Lung microvascular endothelial cell (primary cell): ENCODE results near the gene POTEF. TPM values are rescaled to one million over a fixed set of nuclear protein-coding genes. Genes with fewer than 3 reads are reported as not detected.
"Not testable (repeated sequence)": the region's sequence is repeated elsewhere in the genome, so short reads cannot be mapped to it uniquely, and the experiment has no call there.

ENCODE experiments used
- DNase-seq, 2 donors: peaks; one replicate each; pipeline versions ENCODE4 v3.0.0 to v3.0.0-alpha.2; 2010; ENCODE audit warnings: low read depth in 2 of 2
- total RNA-seq: library from RNA; depleted of rRNA; stranded (reverse); fragments of >200 nt; gene quantifications from 2 replicates; pipeline ENCODE4 v1.2.1, GENCODE V29; 2014

POTEF gene
- total RNA-seq, 1 donor from 2014 or later: 0.20 TPM

DNA sequence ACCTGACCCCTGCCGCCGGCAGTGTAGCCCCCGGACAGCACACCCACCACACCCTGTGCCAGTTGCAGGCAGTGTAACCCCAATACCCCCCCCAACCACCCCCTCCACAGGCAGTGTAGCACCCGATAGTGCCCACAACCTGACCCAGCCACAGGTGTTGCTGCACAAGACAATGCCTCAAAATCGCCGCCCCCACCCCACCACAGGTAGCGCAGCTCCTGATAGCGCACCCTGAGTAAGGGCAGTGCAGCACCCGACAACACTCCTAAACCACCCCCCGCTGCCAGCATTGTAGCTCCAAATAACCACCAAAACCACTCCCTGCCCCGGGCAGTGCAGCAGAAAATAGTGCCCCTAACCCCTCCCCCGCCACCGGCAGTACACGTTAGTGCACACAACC is 558 bp downstream of the POTEF start:
- DNase-seq: not testable (repeated sequence)

DNA sequence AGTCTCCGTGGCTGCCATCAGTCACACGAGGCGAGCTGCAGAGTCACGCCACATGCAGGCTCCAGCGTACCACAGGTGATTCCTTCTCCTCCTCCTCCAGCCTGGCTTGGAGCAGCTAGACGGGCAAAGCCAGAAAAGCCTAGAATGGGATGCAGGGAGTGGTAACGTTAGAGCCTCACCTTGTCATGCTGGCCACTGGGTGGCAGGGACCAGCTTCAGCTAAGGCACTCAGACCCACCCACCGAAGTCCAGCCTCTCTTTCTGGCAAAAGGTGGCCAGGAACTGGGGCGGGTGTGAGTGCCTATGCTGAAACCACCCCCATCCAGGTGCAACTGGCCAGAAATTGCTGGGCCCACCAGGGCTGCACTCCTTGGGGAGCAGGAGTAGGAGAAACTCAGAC is 1.3 kb downstream of the POTEF start:
- not testable (repeated sequence) for DNase-seq

DNA sequence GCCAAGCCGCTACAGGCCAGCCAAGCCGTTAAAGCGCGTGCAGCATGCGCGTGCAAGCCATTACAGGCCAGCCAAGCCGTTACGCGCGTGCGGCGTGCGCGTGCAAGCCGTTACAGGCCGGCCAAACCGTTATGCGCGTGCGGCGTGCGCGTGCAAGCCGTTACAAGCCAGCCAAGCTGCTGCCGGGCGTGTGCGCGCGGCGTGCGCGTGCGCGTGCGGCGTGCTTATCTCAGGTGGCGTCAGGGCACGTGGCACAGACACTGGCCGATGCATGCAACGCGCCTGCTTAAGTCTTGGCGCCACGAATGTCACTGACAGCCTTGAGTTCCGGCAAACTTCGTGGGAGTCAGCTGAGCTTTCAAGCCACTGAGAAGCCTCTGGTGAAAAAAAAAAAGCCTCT is 8.1 kb downstream of the POTEF start:
- DNase-seq: not testable (repeated sequence)

DNA sequence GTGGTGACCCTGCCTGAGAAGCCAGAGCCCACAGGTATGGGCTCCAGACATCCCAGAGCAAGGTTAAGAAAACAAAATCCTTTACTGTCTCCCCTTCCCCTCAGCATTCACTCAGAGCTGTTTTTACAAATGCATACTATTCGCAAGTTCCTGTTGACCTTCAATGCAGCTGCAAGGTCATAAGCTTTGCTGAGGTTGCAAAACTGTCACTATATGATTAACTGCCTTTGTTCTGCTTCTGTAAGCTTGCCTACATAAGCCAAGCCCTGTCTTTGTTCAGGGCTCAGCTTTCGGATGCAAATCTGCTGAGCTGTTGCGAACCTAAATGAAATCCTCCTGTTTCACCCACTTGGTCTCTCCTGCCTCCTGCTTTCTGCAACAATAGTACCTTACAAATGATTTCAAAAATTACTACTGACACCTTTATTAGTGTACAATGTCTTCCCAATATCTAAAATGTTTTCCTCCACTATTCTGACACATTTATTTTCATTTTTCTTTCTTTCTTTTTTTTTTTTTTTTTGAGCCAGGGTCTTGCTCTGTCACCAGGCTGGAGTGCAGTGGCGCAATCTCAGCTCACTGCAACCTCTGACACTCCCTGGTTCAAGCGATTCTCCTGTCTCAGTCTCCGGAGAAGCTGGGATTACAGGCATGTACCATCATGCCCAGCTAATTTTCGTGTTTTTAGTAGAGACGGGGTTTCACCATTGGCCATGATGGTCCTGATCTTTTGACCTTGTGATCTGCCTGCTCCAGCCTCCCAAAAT is 26.2 kb downstream of the POTEF start:
- peak; percentile 1 to 5 for DNase-seq

DNA sequence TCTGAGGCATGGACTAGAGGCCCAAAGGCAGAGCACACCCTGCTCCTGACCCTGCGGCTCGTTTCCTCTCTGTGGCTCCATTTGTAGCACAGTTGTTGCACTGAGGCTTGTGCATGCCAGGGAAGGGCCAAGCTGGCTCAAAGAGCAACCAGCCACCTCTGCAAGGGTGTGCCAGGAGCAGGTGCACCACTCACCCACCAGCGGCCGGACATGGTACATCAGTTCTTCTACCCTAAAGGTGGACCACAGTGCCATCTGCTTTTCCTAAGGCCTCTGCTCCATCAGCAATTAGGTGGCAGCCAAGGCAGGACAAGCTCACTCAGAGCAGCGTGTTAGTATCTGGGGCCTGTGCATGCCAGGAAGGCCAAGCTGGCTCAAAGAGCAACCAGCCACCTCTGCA is 66.4 kb downstream of the POTEF start:
- not testable (repeated sequence) for DNase-seq

DNA sequence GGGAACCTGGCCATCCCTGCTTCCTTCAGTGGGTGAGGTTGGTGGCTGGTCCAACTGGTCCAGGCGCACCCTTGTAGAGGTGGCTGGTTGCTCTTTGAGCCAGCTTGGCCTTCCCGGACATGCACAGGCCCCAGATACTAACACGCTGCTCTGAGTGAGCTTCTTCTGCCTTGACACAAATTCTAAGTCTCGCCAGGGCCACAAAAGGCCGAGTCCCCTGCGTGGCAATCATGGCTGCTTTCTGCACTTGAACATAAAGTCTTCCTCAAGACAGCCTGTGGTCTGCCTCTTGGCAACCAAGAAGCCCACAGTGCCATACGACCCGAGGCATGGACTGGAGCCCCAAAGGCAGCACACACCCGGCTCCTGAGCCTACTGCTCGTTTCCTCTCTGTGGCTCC is 69.0 kb downstream of the POTEF start:
- not testable (repeated sequence) for DNase-seq

DNA sequence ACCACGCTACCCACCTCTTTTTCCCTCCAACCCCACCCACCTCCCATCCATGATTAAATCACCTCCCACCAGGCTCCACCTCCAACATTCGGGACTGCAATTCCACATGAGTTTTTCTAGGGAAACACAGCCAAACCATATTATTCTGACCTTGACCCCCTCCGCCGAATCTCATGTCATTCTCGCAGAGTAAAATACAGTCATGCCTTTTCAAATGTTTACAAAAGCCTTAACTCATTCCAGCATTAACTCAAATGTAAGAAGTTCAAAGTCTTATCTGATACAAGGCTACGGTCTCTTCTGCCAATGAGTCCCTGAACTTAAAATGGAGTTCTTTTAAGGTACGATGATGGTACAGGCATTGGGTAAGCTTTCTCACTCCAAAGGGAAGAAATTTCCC is 72.7 kb downstream of the POTEF start:
- DNase-seq: not testable (repeated sequence)

DNA sequence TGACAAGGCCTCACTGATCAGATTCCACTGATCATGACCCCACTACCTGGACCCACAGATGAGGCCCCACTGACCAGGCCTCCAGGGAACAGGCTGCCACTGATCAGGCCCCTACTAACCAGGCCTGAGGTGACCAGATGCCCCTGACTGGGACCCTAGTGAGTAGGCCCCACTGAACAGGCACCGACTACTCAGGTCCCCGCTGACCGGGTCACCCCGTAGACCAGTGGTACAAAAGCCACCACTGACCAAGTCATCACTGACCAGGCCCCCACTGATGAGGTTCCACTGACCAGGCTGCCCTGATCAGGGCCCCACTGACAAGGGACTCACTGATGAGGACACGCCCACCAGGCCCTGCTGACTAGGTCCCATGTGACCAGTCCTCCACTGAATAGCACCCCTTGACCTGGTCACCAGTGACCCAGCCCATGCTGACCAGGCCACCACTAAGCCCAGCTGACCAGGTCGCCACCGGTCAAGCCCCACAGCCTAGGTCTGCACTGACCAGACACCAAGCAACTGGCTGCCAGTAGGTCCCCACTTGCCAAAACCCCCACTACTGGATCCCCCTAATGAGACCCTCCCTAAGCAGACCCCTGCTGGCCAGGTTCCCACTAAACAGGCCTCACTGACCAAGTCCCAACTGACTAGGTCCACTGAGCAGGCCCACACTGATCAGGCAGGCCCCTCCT is 75.7 kb downstream of the POTEF start:
- not testable (repeated sequence) for DNase-seq

DNA sequence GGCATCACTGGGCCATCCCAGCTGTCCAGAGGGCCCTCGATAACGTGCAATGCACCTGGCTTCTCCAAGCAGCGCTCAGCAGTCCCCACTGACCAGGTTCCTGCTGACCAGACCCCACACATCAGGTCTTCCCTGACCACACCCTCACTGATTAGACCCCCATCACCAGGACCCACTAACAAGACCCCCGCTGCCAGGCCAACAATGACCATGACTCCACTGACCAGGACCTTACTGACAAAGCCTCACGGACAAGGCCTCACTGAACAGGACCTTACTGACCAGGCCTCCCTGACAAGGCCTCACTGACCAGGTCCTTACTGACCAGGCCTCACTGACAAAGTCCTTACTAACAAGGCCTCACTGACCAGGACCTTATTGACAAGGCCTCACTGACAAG is 76.6 kb downstream of the POTEF start:
- DNase-seq: not testable (repeated sequence)

DNA sequence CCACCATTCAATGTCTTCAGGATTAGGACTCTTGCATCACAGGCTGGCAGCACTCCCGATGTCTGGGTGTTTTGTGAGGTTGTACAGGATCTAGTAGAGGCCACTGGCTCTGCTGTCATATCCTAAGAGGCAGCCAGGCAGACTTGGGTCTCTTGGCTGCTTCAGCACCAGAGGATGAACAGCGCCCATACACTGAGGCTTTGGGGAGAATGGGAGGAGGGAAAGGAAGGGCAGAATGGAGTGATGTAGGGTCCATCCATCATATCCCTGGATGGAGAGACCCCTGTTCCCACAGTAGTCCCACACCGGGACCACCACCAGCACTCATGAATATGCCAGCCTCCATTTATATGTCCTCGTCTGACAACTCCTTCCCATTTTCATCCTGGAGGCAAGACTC is 80.6 kb downstream of the POTEF start:
- not testable (repeated sequence) for DNase-seq

DNA sequence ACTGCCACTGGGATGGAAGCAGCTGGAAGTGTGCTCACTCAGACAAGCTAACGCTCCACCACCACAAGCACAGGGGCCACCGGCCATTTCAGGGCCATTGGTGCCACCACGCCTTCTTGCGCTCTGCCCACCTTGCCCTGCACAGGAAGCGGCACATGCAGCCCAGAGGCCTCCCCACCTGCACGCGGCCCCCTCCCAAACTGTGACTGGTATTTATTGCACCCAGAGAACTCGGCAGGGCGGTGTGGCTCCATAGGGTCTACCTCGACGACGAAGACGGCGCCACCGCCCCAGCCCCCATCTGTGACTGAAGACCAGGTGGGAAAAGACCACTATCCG is 90.8 kb downstream of the POTEF start:
- not testable (repeated sequence) for DNase-seq

DNA sequence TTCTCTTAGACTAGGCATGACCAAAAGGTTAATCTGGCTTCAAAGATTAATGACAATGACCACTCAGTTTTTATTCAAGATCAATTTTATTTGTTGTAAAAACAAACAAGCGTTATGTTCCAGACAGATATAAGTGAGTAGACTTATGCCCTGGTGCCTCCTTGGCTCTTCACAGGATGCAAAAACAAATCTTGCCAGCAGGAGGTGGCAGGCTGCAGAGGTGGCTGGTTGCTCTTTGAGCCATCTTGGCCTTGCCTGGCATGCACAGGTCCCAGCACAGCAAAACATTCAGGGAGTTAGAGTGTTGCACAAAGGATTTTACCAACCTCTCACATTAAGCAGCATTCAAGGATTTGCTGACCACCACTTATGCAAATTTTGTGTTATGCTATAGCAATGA is 103.1 kb downstream of the POTEF start:
- DNase-seq: peak; percentile 13 to 35

Other genes with a start within 250 kb of the POTEF start
- under 0.01 TPM in 2 replicates for gene RAB6C, start 149.6 kb downstream of the POTEF start, total RNA-seq
- 0.79 and 1.5 TPM in 2 replicates for gene CCDC74B, start 15.9 kb upstream of the POTEF start, total RNA-seq
- gene SMPD4, start 52.4 kb upstream of the POTEF start, total RNA-seq: 9.8 and 10.1 TPM in 2 replicates
- gene MZT2B, start 53.0 kb upstream of the POTEF start, total RNA-seq: 201 and 373 TPM in 2 replicates
- not detected in 2 replicates for gene TUBA3E, start 69.2 kb upstream of the POTEF start, total RNA-seq
- gene IMP4, start 213.7 kb upstream of the POTEF start, total RNA-seq: 63.9 and 88.7 TPM in 2 replicates
- 18.7 and 36.3 TPM in 2 replicates for gene PTPN18, start 226.8 kb upstream of the POTEF start, total RNA-seq